ENCODE results near the gene ZC4H2.
"Not testable (repeated sequence)": the region's sequence is repeated elsewhere in the genome, so short reads cannot be mapped to it uniquely, and the experiment has no call there.

Gene ZC4H2, protein sequence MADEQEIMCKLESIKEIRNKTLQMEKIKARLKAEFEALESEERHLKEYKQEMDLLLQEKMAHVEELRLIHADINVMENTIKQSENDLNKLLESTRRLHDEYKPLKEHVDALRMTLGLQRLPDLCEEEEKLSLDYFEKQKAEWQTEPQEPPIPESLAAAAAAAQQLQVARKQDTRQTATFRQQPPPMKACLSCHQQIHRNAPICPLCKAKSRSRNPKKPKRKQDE

DNA sequence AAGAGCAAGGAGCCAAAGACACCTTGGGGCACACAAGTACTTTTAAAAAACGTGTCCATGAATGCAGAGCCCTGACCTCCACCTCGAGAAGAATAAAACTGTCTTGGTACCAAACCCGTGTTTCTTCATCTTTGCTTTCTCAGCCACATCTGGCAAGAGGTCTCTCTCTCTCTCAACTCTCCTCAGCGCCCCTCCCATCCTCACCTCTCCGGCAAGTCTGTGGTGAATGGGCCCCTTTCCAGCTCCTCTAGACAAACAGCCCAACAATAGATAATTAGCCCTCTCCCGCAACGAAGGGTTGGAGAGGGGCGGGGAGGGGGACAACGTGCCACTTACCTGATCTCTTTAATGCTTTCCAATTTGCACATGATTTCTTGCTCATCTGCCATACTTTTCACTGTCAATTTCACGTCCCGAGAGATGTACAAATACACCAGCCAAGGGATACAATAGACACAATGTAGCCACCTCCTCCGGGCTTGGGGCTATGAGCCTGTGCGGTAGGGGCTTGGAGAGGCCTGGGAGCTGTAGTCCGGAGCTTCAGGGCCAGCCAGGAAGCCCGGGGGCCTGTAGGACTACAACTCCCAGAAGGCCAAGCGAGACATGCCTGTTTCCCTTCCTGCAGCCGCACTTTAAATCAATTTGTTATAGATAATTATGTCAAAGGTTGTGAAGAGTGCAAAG lies at the start of gene ZC4H2:
ZC4H2 (minus strand) TSS at position 462 of the 684 bp plus-strand sequence; CDS start at position 389, 73 bp downstream.
- peak; percentile 57 for DNase-seq

DNA sequence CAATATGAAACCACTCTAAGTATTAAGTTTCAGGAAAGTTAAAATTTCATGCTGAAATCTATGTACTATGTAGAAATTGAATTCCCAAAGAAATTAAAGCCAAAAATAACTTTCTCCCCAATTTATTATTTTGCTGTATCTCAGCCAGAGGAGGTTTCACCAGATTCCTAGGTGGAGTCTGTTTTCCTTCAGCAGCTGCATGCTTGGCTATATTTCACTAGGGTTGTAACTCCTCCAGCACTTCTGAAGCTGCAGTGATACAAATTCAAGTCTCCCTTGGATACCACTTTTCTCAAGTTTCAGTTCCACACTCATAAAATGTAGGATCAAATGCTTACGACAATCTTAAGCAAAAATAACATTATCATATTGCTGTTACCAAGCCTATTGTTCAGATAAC lies 41.2 kb upstream of the ZC4H2 start:
- no peak for DNase-seq

DNA sequence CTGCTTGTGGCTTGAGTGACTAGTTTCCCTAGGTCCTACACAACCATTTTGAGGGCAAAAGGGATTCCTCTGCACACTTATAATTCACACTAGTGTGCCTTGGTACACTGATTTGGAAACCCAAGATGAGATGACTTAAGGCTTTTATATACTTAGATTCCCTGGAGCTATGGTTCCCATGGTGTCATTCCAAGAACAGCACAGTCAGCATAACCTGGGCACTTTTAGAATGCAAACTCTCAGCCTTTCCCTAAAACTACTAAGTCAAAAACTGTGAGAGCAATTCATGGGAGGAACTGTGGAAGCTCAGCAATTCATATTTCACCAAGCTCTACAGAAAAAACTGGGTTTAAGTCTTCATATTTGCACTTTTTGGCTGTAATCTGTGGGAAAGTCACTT lies 38.0 kb upstream of the ZC4H2 start:
- no peak for DNase-seq

DNA sequence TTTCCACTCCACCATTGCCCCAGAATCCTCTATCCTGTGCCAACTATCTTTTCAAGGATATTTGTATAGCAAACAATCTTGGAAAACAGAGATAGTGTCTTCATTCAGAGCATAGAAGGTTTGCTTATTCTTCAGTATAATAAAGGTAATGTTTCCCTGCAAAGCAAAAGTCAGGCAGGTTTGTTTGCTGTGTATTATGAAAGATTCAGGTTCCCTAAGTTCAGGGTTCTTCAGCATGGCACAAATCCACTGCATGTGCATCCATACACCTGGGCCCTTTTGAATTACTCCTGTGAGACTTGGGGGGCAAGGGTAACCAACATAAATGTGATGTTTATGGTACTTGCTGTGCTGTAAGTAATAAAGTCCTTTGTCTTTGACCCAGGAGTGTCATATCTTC lies 33.2 kb upstream of the ZC4H2 start:
- no peak for DNase-seq

DNA sequence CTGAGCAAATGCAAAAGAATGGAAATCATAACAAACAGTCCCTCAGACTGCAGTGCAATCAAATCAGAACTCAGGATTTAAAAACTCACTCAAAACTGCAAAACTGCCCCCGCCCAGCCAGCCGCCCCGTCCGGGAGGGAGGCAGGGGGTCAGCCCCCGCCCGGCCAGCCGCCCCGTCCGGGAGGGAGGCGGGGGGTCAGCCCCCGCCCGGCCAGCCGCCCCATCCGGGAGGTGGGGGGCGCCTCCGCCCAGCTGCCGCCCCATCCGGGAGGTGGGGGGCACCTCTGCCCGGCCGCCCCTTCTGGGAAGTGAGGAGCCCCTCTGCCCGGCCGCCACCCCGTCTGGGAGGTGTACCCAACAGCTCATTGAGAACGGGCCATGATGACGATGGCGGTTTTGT lies 26.0 kb upstream of the ZC4H2 start:
- not testable (repeated sequence) for DNase-seq

DNA sequence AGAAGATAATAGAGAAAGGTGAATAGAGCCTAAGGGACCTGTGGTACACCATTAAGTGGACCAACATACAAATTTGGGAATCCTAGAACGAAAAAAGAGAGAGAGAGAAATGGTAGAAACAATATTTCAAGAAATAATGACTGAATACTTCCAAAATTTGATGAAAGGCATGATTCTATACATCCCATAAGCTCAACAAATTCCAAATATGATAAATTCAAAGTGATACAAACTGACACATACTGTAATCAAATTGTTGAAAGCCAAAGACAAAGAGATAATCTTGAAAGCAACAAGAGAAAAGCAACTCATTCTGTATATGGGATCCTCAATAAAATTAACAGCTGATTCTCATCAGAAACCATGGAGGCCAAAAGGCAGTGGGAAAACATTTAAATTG lies 20.6 kb upstream of the ZC4H2 start:
- no peak for DNase-seq

DNA sequence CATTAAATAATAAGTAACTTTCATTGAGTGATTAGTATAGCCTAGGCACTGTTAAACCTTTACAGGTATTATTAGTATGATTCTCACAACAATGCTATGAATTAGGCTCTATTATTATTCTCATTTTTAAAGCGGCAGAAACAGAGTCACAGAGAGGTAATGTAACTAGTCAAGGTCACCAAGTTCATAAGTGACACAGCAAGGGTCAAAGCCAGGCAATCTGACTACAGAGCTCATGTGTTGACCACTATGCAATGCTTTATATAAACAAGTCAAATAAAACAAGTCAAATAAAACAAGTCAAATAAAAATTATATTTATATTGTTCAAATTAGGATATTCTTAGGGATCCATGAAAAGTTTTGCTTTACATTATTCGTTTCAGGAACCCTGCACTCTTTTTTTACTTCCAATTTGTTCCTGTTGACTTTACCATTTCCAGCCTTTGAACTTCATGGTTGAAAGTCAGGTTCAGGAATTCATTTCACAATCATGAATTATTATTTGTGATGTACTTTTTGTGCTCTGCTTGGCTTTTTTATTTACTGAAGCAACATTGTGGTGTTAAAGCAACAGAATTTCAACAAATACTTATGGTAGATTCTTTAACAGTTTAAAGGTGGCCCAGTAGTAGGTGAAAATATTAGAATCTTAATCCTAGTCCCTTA lies 18.0 kb upstream of the ZC4H2 start:
- no peak for DNase-seq

DNA sequence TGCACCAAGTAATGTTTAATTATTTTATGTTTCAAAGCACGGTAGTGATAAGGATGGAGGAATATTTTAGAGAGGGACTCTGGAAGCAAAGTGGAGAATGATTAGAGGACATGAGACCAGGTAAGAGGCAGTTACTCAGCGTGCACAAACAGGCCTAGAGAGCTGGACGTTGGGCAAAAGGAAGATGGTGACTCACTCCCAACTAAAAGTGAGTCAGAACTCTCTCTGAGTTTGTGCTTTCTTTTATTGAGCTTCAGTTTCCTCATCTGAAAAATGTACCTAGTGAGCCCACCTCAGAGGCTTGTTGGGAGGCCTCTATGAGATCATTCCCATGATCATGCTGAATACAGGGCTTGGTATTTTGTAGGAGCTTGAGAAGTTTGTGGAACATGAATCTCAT lies 1.6 kb upstream of the ZC4H2 start:
- no peak for DNase-seq

DNA sequence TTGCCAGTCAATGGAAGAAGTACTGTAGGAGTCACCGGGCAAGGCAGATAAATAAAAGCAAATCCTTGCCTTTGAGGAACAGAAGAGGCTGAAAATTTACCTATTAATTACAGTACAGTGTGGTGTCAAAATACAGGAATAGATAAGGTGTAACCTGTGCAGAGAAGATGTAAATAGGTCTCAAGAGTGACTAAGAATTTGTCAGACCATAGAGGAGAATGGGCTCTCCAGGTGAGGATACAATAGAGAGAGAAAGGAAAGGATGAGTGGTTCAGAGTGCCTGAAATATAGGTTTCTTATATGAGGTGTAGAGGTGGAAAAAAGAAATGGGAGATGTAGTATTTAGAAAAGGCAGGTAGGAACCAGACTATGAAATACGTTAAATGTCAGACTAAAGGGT lies 801 bp upstream of the ZC4H2 start:
- DNase-seq: no peak

DNA sequence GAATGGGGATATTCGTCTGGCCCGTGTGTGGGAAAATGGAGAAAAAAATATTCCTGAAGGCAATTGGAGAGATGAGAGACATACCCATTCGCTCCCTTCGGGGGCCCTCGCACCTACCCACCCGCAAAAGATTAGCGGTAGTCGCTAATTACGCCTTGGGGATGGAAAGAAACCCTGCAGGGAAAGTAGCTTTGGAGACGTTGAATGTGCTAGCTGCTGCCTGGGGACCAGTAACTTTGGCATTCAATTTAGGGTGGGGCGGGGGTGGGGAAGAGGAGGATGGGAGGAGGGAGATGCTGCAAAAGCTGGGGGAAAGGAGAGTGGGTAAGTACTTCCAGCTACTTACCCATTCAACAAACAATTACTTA lies 407 bp upstream of the ZC4H2 start:
- no peak for DNase-seq

DNA sequence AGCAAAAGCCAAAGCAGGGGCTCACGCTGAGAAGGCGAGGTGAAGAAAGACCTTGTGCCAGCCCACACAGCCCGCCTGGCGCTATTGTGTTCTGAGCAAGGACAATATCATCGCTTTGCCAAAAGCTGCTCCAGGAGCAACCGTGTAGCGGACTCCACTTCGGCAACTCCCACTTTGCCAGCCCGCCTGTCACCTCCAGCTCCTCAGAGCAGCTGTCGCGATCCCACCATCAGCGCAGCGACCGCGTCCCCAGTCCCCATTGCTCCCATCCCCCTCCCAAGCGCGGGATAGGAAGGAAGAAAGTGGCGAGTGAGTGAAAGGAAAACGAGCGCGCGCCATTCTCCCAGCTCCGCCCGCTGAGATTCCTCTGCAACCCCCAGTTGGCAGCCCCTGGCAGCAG lies 759 bp downstream of the ZC4H2 start:
- peak; percentile 3 for DNase-seq

DNA sequence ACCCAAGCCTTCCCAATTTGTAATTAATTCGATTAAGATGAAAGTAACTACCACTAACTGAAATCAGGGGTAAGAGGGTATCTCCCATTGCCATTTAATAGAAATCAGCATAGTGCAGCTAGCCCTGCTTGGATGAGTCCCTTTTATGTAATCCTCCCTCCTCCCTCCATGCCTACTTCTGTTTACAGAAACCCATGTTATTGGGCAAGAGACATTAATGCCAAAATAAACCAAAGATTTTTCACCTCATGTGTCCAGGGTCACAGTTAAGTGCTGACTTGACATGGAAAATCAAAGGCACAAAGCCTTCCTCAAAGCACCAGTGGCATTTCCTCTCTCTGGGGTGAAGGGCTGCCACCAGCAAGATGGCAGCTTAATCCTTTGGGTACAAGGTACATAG lies 50.8 kb downstream of the ZC4H2 start:
- DNase-seq: no peak

DNA sequence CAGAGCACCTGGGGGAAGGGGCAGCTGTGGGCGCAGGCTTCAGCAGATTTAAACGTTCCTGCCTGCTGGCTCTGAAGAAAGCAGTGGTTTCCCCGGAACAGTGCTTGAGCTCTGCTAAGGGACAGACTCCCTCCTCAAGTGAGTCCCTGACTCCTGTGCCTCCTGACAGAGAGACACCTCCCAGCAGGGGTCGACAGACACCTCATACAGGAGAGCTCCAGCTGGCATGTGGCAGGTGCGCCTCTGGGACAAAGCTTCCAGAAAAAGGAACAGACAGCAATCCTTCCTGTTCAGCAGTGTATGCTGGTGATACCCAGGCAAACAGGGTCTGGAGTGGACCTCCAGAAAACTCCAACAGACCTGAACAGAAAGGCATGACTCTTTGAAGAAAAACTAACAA lies 68.1 kb downstream of the ZC4H2 start:
- no peak for DNase-seq

DNA sequence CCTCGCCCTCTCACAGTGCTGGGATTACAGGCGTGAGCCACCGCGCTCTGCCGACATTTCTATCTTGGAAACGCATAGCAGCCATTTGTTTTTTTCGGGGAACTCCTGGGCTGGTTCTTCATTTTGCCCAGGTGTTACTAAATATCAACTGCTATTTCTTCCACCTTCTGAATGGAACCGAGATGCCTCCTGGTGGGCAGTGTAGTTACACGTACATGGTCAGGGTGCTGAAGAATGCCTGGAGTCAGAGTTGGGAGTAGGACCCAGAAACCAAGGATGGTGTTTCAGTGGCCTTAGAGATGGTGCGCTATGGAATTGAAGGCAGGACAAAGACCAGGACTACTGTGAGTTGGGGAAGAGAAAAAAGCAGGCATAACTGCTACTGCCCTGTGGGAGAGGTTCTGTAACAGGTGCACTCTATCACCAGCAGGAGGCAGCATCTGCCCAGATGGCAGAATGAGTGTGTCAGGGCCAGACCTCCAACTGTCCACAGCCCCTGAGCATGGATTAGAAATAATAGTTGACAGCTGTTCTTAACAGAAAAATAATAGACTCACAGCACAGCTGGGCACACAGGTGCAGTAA lies 81.7 kb downstream of the ZC4H2 start:
- peak; percentile 6 for DNase-seq

DNA sequence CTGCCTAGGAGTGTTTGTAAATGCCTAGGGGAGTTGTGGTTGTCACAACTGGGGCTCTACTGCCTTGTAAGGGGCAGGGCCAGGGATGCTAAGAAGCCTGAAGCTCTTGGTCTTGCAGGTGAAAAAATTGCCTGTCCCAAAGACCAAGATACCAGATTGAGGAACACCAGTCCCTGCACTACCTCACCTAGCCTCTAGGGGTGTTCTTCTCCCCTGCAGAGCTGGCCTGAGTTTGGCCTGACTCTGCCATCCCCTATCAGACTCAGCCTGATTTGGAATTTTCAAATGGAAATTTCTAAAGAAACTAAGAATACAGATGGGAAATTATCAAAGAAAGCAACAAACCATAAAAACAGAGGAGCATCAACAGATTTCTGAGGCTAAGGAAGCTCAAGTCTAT lies 90.4 kb downstream of the ZC4H2 start:
- no peak for DNase-seq

DNA sequence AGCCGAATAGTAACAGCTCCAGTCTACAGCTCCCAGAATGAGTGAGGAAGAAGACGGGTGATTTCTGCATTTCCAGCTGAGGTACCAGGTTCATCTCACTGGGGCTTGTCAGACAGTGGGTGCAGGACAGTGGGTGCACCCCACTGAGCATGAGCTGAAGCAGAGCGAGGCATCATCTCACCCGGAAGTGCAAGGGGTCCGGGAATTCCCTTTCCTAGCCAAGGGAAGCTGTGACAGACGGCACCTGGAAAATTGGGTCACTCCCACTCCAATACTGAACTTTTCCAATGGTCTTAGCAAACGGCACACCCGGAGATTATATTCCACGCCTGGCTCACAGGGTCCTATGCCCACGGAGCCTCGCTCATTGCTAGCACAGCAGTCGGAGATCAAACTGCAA lies 97.5 kb downstream of the ZC4H2 start:
- DNase-seq: not testable (repeated sequence)

DNA sequence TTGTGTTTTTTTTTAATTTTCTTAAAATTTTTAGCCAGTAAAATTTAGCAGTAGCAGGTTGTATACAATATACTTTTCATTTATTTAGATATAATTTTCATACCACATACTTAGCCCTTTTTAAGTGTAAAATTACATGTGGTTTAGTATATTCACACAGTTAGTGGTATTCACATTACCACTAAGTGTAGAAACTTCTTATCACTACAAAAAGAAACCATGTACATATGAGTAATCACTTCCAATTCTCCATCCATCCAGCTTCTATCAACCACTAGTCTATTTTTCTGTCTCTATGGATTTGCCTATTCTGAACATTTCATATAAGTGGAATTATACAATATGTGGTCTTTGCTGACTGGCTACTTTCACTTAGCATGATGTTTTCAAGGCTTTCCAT lies 109.0 kb downstream of the ZC4H2 start:
- DNase-seq: no peak
